HG03442 (cell line): Measurements from ENCODE around the gene OR56A1.

Experiments used
- ATAC-seq: cut with Tn5 transposase; IDR thresholded peaks from one replicate; pipeline ENCODE4 v1.9.1; 2021; ENCODE audit warnings: mild to moderate bottlenecking, moderate library complexity; ENCODE audit not compliant: unreplicated experiment

The OR56A1 gene

GRCh38 chr11:5992150-5992549 is 38.4 kb downstream of the OR56A1 start:
- no peak for ATAC-seq

GRCh38 chr11:5989203-5989602 is 41.4 kb downstream of the OR56A1 start:
- ATAC-seq: no peak

DNA sequence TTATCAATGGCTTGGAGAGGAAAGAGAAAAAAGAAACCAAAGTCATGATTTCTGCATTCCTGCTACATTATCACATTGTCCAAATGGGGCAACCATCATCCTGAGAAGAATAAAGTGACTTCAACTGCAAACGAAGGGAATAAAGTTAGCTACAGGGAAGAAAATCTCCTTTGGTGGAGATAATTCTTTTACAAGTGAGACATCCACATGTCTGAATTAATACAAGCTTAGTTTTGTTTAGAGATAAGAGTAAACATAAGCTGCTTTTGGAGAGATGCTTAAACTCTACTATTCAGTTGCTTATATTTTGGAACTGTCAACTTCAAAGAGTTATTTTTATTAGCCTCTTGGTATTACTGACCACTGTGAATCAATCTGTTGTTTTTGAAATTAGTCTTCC is 43.7 kb downstream of the OR56A1 start, which contains the start of gene OR52L1:
Gene OR52L1 (minus strand): TSS at position 101 of the 400 bp plus-strand sequence. CDS start 55 bp downstream, at position 46.
- no peak for ATAC-seq

DNA sequence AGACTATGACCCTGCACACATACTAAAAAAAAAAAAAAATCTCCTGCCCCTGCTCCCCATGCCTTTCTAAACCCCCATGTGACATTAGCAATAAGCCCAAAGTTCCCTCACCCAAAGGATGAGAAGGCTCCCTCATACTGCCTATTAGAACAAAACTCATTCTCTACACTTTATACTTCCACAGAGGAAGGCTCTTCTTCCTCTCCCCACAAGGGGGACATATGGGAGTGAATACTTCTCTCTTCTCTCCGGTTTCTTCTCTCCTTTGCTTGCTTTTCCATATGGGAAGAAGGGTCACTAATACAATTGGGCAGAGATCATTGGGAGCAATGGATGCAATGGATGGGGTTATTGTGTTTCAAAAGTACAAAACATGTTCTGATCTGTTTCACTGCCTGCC is 47.1 kb downstream of the OR56A1 start:
- no peak for ATAC-seq

DNA sequence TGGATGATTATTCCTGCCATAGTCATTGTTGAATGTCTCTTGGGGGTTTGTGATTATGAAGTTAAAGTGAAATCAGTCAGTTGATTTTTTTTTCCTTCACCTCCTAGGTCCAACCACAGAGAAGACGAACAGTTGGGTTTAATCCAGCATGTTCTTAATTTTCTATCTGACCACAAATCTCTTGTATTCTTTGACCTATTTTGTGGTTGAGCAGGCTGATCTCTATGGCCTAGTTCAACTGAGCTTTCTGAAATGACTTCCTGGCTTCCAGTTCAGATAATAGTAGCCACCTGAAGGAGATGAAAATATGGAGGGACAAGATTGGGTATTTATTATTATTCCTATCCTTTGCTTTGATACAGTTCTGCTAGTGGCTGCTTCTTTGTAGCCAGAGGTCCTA is 57.0 kb downstream of the OR56A1 start:
- ATAC-seq: no peak
